ENCODE results near the gene HOXC13. TPM values are rescaled to one million over a fixed set of nuclear protein-coding genes. Genes with fewer than 3 reads are reported as not detected.

Gene HOXC13
- total RNA-seq, 1 donor from 2014 or later: not detected

DNA sequence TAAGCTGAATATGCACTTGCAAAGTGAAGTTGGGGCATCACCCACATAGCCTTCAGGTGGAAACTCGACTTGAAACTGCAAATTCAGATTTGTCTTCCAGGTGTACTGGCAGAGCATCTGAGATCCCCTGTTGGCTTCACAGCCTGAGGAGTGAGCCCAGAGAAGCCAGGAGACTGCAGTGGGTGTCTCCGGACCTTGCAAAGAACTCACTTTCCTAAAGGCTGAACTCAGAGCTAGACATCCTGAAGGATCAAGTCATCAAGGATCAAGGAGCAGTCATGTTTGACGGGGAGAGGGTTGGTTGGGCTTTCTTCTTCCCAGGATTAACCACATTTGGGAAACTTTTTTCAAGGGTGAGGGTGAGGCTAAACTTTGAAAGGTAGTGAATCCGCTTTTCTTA lies 9.1 kb upstream of the HOXC13 start:
- no peak overlapping the region for H3K4me3 Mint-ChIP-seq
- peaks cover 83% of the 10 kb centered on the region for H3K27me3 Mint-ChIP-seq
- intact Hi-C loops (cut with micrococcal nuclease): no loop called here
- ChIA-PET CTCF (no interaction called here), POLR2A (no interaction called here)
- TF ChIP-seq, protein P1, sequence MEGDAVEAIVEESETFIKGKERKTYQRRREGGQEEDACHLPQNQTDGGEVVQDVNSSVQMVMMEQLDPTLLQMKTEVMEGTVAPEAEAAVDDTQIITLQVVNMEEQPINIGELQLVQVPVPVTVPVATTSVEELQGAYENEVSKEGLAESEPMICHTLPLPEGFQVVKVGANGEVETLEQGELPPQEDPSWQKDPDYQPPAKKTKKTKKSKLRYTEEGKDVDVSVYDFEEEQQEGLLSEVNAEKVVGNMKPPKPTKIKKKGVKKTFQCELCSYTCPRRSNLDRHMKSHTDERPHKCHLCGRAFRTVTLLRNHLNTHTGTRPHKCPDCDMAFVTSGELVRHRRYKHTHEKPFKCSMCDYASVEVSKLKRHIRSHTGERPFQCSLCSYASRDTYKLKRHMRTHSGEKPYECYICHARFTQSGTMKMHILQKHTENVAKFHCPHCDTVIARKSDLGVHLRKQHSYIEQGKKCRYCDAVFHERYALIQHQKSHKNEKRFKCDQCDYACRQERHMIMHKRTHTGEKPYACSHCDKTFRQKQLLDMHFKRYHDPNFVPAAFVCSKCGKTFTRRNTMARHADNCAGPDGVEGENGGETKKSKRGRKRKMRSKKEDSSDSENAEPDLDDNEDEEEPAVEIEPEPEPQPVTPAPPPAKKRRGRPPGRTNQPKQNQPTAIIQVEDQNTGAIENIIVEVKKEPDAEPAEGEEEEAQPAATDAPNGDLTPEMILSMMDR (IDR thresholded peaks at IDR 0.05): no peak
- H3K4me1 Mint-ChIP-seq: peaks cover 7% of the 10 kb centered on the region
- DNase-seq: no peak
- no peak for ATAC-seq (ENCODE audit: low read depth)
- no peaks in the 10 kb centered on the region for H3K36me3 Mint-ChIP-seq (ENCODE audit: low read depth)
- H3K9me3 Mint-ChIP-seq: no peaks in the 10 kb centered on the region
- no peak overlapping the region for H3K27ac Mint-ChIP-seq

DNA sequence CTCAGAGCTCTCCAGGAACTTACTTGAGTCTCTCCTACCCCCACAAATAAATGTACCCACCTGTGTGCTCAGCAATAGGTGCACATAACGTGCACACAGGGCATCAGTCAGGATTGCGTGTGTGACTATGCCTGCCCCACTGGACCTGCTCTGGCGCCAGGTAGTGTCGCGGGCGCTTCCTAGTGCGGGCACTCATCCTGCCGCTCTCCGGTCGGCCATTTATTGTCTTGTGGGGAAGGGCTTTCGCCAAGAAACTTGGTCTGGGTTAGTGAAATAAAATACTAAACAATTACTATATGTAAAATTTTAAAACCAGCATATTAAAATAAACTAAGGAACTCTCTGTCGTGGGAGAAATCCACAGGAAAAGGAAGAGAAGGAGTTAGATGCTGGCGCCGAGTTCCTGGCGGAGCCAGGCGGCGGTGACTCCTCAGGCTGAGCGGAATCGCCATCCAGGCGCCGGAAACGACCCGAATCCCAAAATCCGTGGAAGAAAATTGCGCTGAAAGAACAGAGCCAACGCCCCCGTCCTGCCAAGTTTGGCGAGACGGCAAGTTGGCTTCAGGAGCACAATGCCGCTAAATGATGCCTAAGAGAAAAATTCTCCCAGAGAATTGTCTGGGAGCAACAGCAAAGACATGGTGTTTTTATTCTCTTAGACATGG lies 7.9 kb upstream of the HOXC13 start:
- intact Hi-C loops (cut with micrococcal nuclease): no loop called here
- ChIA-PET CTCF (no interaction called here), POLR2A (no interaction called here)
- H3K4me3 Mint-ChIP-seq: no peak overlapping the region
- TF ChIP-seq, protein P1 (IDR thresholded peaks at IDR 0.05): no peak
- no peak for DNase-seq
- no peaks in the 10 kb centered on the region for H3K9me3 Mint-ChIP-seq
- peaks cover 85% of the 10 kb centered on the region for H3K27me3 Mint-ChIP-seq
- no peak for ATAC-seq (ENCODE audit: low read depth)
- no peaks in the 10 kb centered on the region for H3K36me3 Mint-ChIP-seq (ENCODE audit: low read depth)
- no peak overlapping the region for H3K27ac Mint-ChIP-seq
- peaks cover 13% of the 10 kb centered on the region for H3K4me1 Mint-ChIP-seq

DNA sequence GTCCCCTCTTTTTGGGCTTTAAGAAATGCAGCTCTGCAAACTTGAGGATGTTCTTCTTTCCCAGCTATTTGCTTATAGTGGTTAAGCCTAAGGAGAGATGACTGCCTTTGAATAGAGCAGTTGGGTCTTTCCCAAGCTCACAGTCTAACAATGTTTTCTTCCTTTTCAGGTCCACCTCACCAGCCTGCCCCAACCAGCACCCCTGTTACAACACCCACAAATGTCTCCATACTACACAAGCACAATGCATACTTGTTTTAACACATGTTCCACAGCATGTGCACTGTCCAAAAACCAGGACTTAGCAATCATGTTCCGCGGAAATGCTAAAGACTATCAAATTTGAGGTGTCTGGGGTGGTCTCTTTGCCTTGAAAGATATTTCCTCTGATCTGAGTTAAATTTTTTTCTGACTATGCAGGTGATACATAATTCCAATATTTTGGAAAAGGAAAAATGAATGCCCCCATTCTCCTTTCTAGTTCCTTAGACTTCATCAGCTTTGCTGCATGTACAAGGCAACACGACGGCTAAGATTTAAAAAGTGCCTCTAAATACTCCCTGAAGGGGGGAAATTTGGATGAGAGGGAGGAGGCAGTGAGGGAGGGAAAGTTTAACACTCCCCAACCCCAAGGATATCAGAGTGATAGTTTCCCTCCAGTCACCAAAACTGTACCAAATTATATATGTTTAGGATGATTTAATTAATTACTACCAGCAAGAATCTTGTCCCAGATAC lies 6.6 kb upstream of the HOXC13 start:
- Mint-ChIP-seq H3K9me3 (no peaks in the 10 kb centered on the region), H3K4me1 (peaks cover 16% of the 10 kb centered on the region)
- intact Hi-C loops (cut with micrococcal nuclease): no loop called here

DNA sequence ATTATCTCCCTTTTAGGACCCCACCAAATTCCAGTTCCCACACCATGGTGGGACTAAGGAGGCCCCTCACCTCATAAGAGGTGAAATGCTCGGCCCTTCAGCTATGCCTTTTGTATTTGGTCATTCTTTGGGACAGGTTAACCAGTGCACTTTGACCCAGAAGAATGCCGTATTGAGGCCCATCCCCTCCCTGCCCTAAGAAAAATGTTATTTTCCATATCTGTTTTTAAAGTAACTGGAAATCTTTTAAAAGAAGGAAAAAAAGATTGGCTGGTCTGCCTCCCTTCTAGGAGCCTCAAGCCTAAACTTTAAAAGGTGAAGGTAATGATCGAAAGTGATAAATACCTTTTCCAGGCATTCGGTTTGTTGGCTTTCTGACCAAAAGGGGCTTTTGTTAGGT lies 5.7 kb upstream of the HOXC13 start:
- Mint-ChIP-seq H3K36me3 (ENCODE audit: low read depth) (no peaks in the 10 kb centered on the region), H3K4me1 (peaks cover 13% of the 10 kb centered on the region), H3K9me3 (no peaks in the 10 kb centered on the region), H3K4me3 (no peak overlapping the region), H3K27ac (no peak overlapping the region), H3K27me3 (peaks cover 85% of the 10 kb centered on the region)
- no peak for DNase-seq
- ChIA-PET POLR2A (no interaction called here), CTCF (no interaction called here)
- no peak for ATAC-seq (ENCODE audit: low read depth)
- intact Hi-C loops (cut with micrococcal nuclease): no loop called here
- TF ChIP-seq, protein P1 (IDR thresholded peaks at IDR 0.05): no peak

More for the DNA sequence above, 6.6 kb upstream of the HOXC13 start:
- H3K4me3 Mint-ChIP-seq: no peak overlapping the region
- no peaks in the 10 kb centered on the region for H3K36me3 Mint-ChIP-seq (ENCODE audit: low read depth)
- ChIA-PET POLR2A (no interaction called here), CTCF (interaction anchor here (0.7 kb wide), 1 partner anchor 54 kb away, joined by 3 read pairs; no protein-coding TSS in a partner anchor)
- DNase-seq (no peak), ATAC-seq (ENCODE audit: low read depth) (no peak)
- H3K27ac Mint-ChIP-seq: no peak overlapping the region
- peaks cover 84% of the 10 kb centered on the region for H3K27me3 Mint-ChIP-seq
- TF ChIP-seq, protein P1 (IDR thresholded peaks at IDR 0.05): no peak
